IMR-90 (cell line): ENCODE data around the gene CDO1. TPM values are rescaled to one million over a fixed set of nuclear protein-coding genes. Genes with fewer than 3 reads are reported as not detected.

Source experiments
- ATAC-seq: fragments of 200-7000 bp; cut with Tn5 transposase; 2 replicates; pipeline ENCODE4 v1.9.1; 2020; ENCODE audit warnings: low read depth, mild to moderate bottlenecking, moderate library complexity
- BruUV-seq: library from RNA; stranded (reverse); fragments of 400-500 nt; replicated peaks from 2 replicates; lab custom pipeline; 2021; lab: Mats Ljungman, UMichigan
- CTCF ChIA-PET: fragments of 300-600 bp; formaldehyde crosslinking; extraction: SDS; loops from one replicate; lab custom pipeline; 2021; ENCODE audit warnings: antibody characterized with exemption; lab: Yijun Ruan, JAX
- POLR2A ChIA-PET: fragments of 300-600 bp; sonication (Branson Sonifier 250); formaldehyde crosslinking; loops from one replicate; lab custom pipeline; 2022; ENCODE audit warnings: antibody characterized with exemption; ENCODE audit not compliant: unreplicated experiment; lab: Charles Lee
- DNase-seq: peaks from one replicate; pipeline ENCODE4 v3.0.0; 2013
- H2AFZ ChIP-seq: replicated peaks from 2 replicates; pipeline ENCODE3; 2013; ENCODE audit warnings: low read length, mild to moderate bottlenecking; ENCODE audit not compliant: poor library complexity
- H2AK5ac ChIP-seq: 2 replicates; pipeline ENCODE4 v1.6.1; 2013; ENCODE audit warnings: low read depth, low read length, inconsistent platforms
- H2AK9ac ChIP-seq: replicated peaks from 2 replicates; pipeline ENCODE3; 2013; ENCODE audit warnings: mild to moderate bottlenecking, low read depth, low read length, moderate library complexity; ENCODE audit not compliant: poor library complexity
- H2BK120ac ChIP-seq: 2 replicates; pipeline ENCODE4 v1.6.1; 2013; ENCODE audit warnings: low read depth, low read length, inconsistent platforms
- H2BK15ac ChIP-seq: 3 replicates; pipeline ENCODE4 v1.6.1; 2013; ENCODE audit warnings: low read depth, low read length, inconsistent platforms
- H2BK20ac ChIP-seq: 2 replicates; pipeline ENCODE4 v1.6.1; 2013; ENCODE audit warnings: low read depth, mild to moderate bottlenecking, inconsistent platforms, low read length, moderate library complexity
- H2BK5ac ChIP-seq: 2 replicates; pipeline ENCODE4 v1.6.1; 2013; ENCODE audit warnings: mild to moderate bottlenecking, low read depth, low read length, inconsistent platforms; ENCODE audit not compliant: poor library complexity, severe bottlenecking
- H3K14ac ChIP-seq: replicated peaks from 2 replicates; pipeline ENCODE4 v1.6.1; 2013; ENCODE audit warnings: low read depth, low read length, inconsistent platforms
- H3K18ac ChIP-seq: 2 replicates; pipeline ENCODE4 v1.6.1; 2013; ENCODE audit warnings: low read depth, low read length, control low read depth
- H3K23ac ChIP-seq: 2 replicates; pipeline ENCODE4 v1.6.1; 2013; ENCODE audit warnings: low read depth, low read length, inconsistent platforms
- H3K27ac ChIP-seq: 2 replicates; pipeline ENCODE4 v1.5.1; 2013; ENCODE audit warnings: mild to moderate bottlenecking, control low read depth, low read length; ENCODE audit not compliant: insufficient read depth
- H3K27me3 ChIP-seq: 2 replicates; pipeline ENCODE4 v1.6.1; 2013; ENCODE audit warnings: low read length; ENCODE audit not compliant: control insufficient read depth, insufficient read depth
- H3K36me3 ChIP-seq: 2 replicates; pipeline ENCODE4 v1.6.1; 2013; ENCODE audit warnings: low read length, mixed read lengths; ENCODE audit not compliant: control insufficient read depth, insufficient read depth
- H3K4ac ChIP-seq: 2 replicates; pipeline ENCODE4 v1.6.1; 2013; ENCODE audit warnings: low read depth, low read length, inconsistent platforms
- H3K4me1 ChIP-seq: 2 replicates; pipeline ENCODE4 v1.6.1; 2013; ENCODE audit warnings: low read length, mixed read lengths; ENCODE audit not compliant: control insufficient read depth, insufficient read depth
- H3K4me2 ChIP-seq: 2 replicates; pipeline ENCODE4 v1.6.1; 2013; ENCODE audit warnings: low read depth, mild to moderate bottlenecking, control low read depth, low read length, moderate library complexity
- H3K4me3 ChIP-seq: 2 replicates; pipeline ENCODE4 v1.5.1; 2013; ENCODE audit warnings: low read depth, mild to moderate bottlenecking, control low read depth, low read length, moderate library complexity; ENCODE audit not compliant: insufficient read depth
- H3K56ac ChIP-seq: 2 replicates; pipeline ENCODE4 v1.6.1; 2013; ENCODE audit warnings: low read length, inconsistent platforms; ENCODE audit not compliant: insufficient read depth; ENCODE audit errors: extremely low read depth
- H3K79me1 ChIP-seq, 2 experiments: 2 replicates each; pipeline ENCODE4 v1.6.1; 2013; ENCODE audit warnings: low read length in 2 of 2, inconsistent platforms in 1 of 2, low read depth in 1 of 2
- H3K9ac ChIP-seq: 2 replicates; pipeline ENCODE4 v1.6.1; 2013; ENCODE audit warnings: low read depth, low read length, control low read depth
- H3K9me1 ChIP-seq: 2 replicates; pipeline ENCODE4 v1.6.1; 2013; ENCODE audit warnings: low read length, inconsistent platforms; ENCODE audit not compliant: insufficient read depth
- H3K9me3 ChIP-seq: 2 replicates; pipeline ENCODE4 v1.6.1; 2013; ENCODE audit warnings: low read length; ENCODE audit not compliant: control insufficient read depth, insufficient read depth
- H4K20me1 ChIP-seq: 2 replicates; pipeline ENCODE4 v1.6.1; 2013; ENCODE audit warnings: low read length, inconsistent platforms; ENCODE audit not compliant: insufficient read depth
- H4K5ac ChIP-seq: 2 replicates; pipeline ENCODE4 v1.6.1; 2013; ENCODE audit warnings: mild to moderate bottlenecking, low read depth, low read length, control low read depth
- H4K8ac ChIP-seq, 2 experiments: 2 replicates each; pipeline ENCODE4 v1.6.1; 2013; ENCODE audit warnings: low read depth in 2 of 2, low read length in 2 of 2, control low read depth in 1 of 2, inconsistent platforms in 1 of 2
- H4K91ac ChIP-seq: 2 replicates; pipeline ENCODE4 v1.6.1; 2013; ENCODE audit warnings: low read depth, low read length, inconsistent platforms; ENCODE audit not compliant: insufficient read depth
- CEBPB ChIP-seq: IDR thresholded peaks from 2 replicates; pipeline ENCODE4 v1.6.1; 2012; ENCODE audit warnings: low read depth, low read length, improper control_type of control experiment
- FOS ChIP-seq: fragments of 150-350 bp; IDR thresholded peaks from 2 replicates; pipeline ENCODE4 v1.6.1; 2016; ENCODE audit warnings: low read depth, low read length
- SMC3 ChIP-seq: fragments of 150-350 bp; IDR thresholded peaks from 2 replicates; pipeline ENCODE4 v1.6.1; 2016; ENCODE audit warnings: low read depth, mild to moderate bottlenecking, antibody characterized with exemption, low read length, moderate library complexity
- dilution Hi-C: fragments of 300-500 bp; cut with HindIII; formaldehyde crosslinking; loops from one replicate; pipeline ENCODE4 v1.14.3; 2018; ENCODE audit warnings: low sequenced_read_pairs; ENCODE audit not compliant: unreplicated experiment
- in situ Hi-C: fragments of 300-500 bp; cut with MboI; formaldehyde crosslinking; loops from 3 replicates; pipeline ENCODE4 v1.14.3; 2019; ENCODE audit warnings: low sequenced_read_pairs, inconsistent platforms, mixed read lengths
- intact Hi-C: fragments of 100-400 bp; cut with micrococcal nuclease; formaldehyde crosslinking; loops from 2 replicates; pipeline ENCODE4 v1.10.0; 2022
- polyA plus RNA-seq, 3 experiments: library from polyadenylated mRNA; depleted of rRNA; stranded (reverse); fragments of >200 nt; gene quantifications; 2 replicates each; pipeline ENCODE4 v1.2.3, GENCODE V29; 2012; ENCODE audit warnings: low replicate concordance in 1 of 3
- total RNA-seq: library from RNA; depleted of rRNA; stranded (reverse); fragments of >200 nt; gene quantifications from 2 replicates; pipeline ENCODE4 v1.2.3, GENCODE V29; 2012
- TF ChIP-seq, protein P1 (sequence below): fragments of 150-350 bp; IDR thresholded peaks from 2 replicates; pipeline ENCODE4 v1.6.1; 2017; ENCODE audit warnings: mild to moderate bottlenecking, antibody characterized with exemption, low read length, low read depth
- TF ChIP-seq, protein P2 (sequence below): conservative IDR thresholded peaks from 2 replicates; pipeline ENCODE4 v1.5.1; 2012; ENCODE audit warnings: mild to moderate bottlenecking, low read depth, low read length, improper control_type of control experiment

The CDO1 gene
- total and polyA plus RNA-seq, 2 of the 4 experiments (the other 2 are of a cell fraction) = 4.8 to 8.6 TPM

DNA sequence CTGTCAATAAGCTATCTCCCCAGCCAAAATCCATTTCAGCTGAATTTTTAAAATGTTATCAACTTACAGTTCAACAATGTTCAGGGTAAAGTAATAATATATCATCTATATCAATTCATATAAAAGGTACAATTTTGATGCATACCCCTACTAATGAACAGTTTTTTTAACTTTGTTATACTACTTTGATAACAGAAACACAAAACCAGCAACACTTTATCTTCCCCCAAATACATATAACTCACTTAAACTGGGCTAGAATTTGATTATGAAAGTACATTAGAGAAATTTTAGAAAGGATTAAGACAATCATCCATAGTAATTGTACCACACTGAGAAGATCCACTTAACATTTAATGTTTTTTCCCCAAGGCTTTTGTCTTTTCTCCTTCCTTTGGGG, 5.1 kb downstream of the CDO1 start:
- no peak overlapping the region for H3K9ac ChIP-seq
- H4K91ac ChIP-seq = no peak overlapping the region
- H3K9me3 ChIP-seq = no peaks in the 10 kb centered on the region
- no peak overlapping the region for H3K56ac ChIP-seq
- no peak overlapping the region for H3K27ac ChIP-seq
- H3K4me1 ChIP-seq = no peaks in the 10 kb centered on the region; the same call in 1 of the 2 replicates
- no peak overlapping the region for H4K5ac ChIP-seq
- H3K18ac ChIP-seq = no peak overlapping the region
- H3K9me1 ChIP-seq = no peaks in the 10 kb centered on the region
- H2BK15ac ChIP-seq = no peak overlapping the region
- no peak overlapping the region for H2AK9ac ChIP-seq
- no TSS peak for BruUV-seq
- no peak overlapping the region for H2AFZ ChIP-seq
- CTCF ChIA-PET = no interaction called here
- POLR2A ChIA-PET = no interaction called here
- DNase-seq (no peak), ATAC-seq (no peak)
- no peak overlapping the region for H4K8ac ChIP-seq
- no peaks in the 10 kb centered on the region for H3K36me3 ChIP-seq
- no peak overlapping the region for H3K4ac ChIP-seq
- no peak overlapping the region for H3K14ac ChIP-seq
- in situ Hi-C loops (loop anchor here (10.0 kb wide), 1 partner anchor 167 kb away; no protein-coding TSS in a partner anchor), dilution Hi-C loops (no loop called here), intact Hi-C loops (no loop called here)
- H2AK5ac ChIP-seq = no peak overlapping the region
- H3K79me1 ChIP-seq = no peaks in the 10 kb centered on the region
- H3K4me2 ChIP-seq = no peak overlapping the region
- peaks cover 19% of the 10 kb centered on the region for H3K27me3 ChIP-seq
- no peak overlapping the region for H3K23ac ChIP-seq
- H2BK120ac ChIP-seq = no peak overlapping the region
- H2BK5ac ChIP-seq = no peak overlapping the region
- H4K20me1 ChIP-seq = no peaks in the 10 kb centered on the region
- H2BK20ac ChIP-seq = no peak overlapping the region
- TF ChIP-seq CEBPB (no peak), SMC3 (no peak), FOS (no peak)
- TF ChIP-seq, protein P1, sequence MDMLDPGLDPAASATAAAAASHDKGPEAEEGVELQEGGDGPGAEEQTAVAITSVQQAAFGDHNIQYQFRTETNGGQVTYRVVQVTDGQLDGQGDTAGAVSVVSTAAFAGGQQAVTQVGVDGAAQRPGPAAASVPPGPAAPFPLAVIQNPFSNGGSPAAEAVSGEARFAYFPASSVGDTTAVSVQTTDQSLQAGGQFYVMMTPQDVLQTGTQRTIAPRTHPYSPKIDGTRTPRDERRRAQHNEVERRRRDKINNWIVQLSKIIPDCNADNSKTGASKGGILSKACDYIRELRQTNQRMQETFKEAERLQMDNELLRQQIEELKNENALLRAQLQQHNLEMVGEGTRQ = no peak
- TF ChIP-seq, protein P2, sequence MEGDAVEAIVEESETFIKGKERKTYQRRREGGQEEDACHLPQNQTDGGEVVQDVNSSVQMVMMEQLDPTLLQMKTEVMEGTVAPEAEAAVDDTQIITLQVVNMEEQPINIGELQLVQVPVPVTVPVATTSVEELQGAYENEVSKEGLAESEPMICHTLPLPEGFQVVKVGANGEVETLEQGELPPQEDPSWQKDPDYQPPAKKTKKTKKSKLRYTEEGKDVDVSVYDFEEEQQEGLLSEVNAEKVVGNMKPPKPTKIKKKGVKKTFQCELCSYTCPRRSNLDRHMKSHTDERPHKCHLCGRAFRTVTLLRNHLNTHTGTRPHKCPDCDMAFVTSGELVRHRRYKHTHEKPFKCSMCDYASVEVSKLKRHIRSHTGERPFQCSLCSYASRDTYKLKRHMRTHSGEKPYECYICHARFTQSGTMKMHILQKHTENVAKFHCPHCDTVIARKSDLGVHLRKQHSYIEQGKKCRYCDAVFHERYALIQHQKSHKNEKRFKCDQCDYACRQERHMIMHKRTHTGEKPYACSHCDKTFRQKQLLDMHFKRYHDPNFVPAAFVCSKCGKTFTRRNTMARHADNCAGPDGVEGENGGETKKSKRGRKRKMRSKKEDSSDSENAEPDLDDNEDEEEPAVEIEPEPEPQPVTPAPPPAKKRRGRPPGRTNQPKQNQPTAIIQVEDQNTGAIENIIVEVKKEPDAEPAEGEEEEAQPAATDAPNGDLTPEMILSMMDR = no peak
- H3K4me3 ChIP-seq = no peak overlapping the region
